Neutrophil (primary cell): Measurements from ENCODE around the gene CMTM1.
A peak's percentile ranks its signal among the peaks of the same experiment; 100 is the strongest.

Source experiments
- H3K27ac ChIP-seq: fragments of 200-600 bp; sonication (generic); 2 replicates; pipeline ENCODE4 v1.5.1; 2016; ENCODE audit warnings: mild to moderate bottlenecking, moderate library complexity
- H3K27me3 ChIP-seq: fragments of 200-600 bp; sonication (generic); 2 replicates; pipeline ENCODE4 v1.6.0; 2016; ENCODE audit warnings: mild to moderate bottlenecking
- H3K36me3 ChIP-seq: fragments of 200-600 bp; sonication (generic); 2 replicates; pipeline ENCODE4 v1.5.1; 2017
- H3K4me1 ChIP-seq, 2 experiments: fragments of 200-600 bp in 1 of 2; sonication (generic) in 1 of 2; 1 replicate in 1 of 2; 2 replicates in 1 of 2; pipeline versions ENCODE4 v1.5.1 to v1.6.1; 2013 to 2016; ENCODE audit warnings: low read depth in 1 of 2, low read length in 1 of 2, mild to moderate bottlenecking in 1 of 2, moderate library complexity in 1 of 2; ENCODE audit not compliant: control insufficient read depth in 1 of 2, insufficient read depth in 1 of 2
- H3K4me3 ChIP-seq, 2 experiments: fragments of 200-600 bp in 1 of 2; sonication (generic) in 1 of 2; 1 replicate in 1 of 2; 2 replicates in 1 of 2; pipeline ENCODE4 v1.5.1; 2013 to 2016; ENCODE audit warnings: low read depth in 1 of 2, low read length in 1 of 2, mild to moderate bottlenecking in 1 of 2, moderate library complexity in 1 of 2
- H3K9me3 ChIP-seq: fragments of 200-600 bp; sonication (generic); 2 replicates; pipeline ENCODE4 v1.5.1; 2016
- CTCF ChIP-seq: fragments of 200-600 bp; sonication (generic); IDR thresholded peaks from 2 replicates; pipeline ENCODE4 v1.5.1; 2016; ENCODE audit warnings: antibody characterized with exemption

The CMTM1 gene

DNA sequence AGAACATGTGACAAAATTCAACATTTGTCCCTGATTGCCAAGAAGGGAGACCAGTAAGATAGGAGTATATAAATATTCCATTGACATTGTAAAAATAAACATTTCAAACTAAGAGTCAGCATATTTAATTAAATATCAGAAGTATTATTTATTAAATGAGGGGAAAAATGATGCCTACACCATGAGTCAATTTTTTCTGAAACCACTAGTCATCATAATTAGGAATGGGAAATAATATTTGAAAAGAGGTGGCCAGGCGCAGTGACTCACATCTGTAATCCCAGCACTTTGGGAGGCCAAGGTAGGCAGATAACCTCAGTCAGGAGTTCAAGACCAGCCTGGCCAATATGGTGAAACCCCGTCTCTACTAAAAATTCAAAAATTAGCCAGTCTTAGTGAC lies 2.1 kb downstream of the CMTM1 start:
- H3K27ac ChIP-seq, result peak overlapping the region; percentile 28
- no peak overlapping the region for H3K4me3 ChIP-seq
- peaks cover 0 to 11% of the 10 kb centered on the region in 2 experiments for H3K4me1 ChIP-seq
- no peaks in the 10 kb centered on the region for H3K27me3 ChIP-seq
- H3K36me3 ChIP-seq, result peaks cover 83% of the 10 kb centered on the region
- H3K9me3 ChIP-seq, result no peaks in the 10 kb centered on the region
- TF ChIP-seq CTCF, result no peak

GRCh38 chr16:66569131-66569530 lies 2.9 kb downstream of the CMTM1 start:
- peaks cover 75% of the 10 kb centered on the region for H3K36me3 ChIP-seq
- H3K4me3 ChIP-seq, result no peak overlapping the region
- peak overlapping the region; percentile 34 for H3K27ac ChIP-seq
- no peaks in the 10 kb centered on the region for H3K27me3 ChIP-seq
- peaks cover 0 to 5% of the 10 kb centered on the region in 2 experiments for H3K4me1 ChIP-seq
- no peaks in the 10 kb centered on the region for H3K9me3 ChIP-seq
- no peak for TF ChIP-seq CTCF

GRCh38 chr16:66569827-66570405 lies 3.7 kb downstream of the CMTM1 start:
- H3K27ac ChIP-seq, result peak overlapping the region; percentile 54
- no peaks in the 10 kb centered on the region for H3K27me3 ChIP-seq
- H3K4me1 ChIP-seq, result peaks cover 0 to 4% of the 10 kb centered on the region in 2 experiments
- no peak for TF ChIP-seq CTCF
- H3K4me3 ChIP-seq, result no peak overlapping the region
- peaks cover 69% of the 10 kb centered on the region for H3K36me3 ChIP-seq
- no peaks in the 10 kb centered on the region for H3K9me3 ChIP-seq

GRCh38 chr16:66572356-66572755 lies 6.1 kb downstream of the CMTM1 start:
- H3K27ac ChIP-seq, result peak overlapping the region; percentile 54
- peaks cover 8% of the 10 kb centered on the region for H3K27me3 ChIP-seq
- no peak for TF ChIP-seq CTCF
- H3K4me1 ChIP-seq, result peaks cover 0 to 4% of the 10 kb centered on the region in 2 experiments
- peaks cover 47% of the 10 kb centered on the region for H3K36me3 ChIP-seq
- H3K4me3 ChIP-seq, result no peak overlapping the region
- H3K9me3 ChIP-seq, result no peaks in the 10 kb centered on the region

- Histone ChIP-seq H3K4me1 (peaks cover 6 to 12% of the 10 kb centered on the region in 2 experiments), H3K27me3 (peaks cover 25% of the 10 kb centered on the region), H3K27ac (no peak overlapping the region), H3K36me3 (peaks cover 34% of the 10 kb centered on the region), H3K4me3 (no peak overlapping the region), H3K9me3 (no peaks in the 10 kb centered on the region)
- TF ChIP-seq CTCF, result no peak
Measured at GRCh38 chr16:66574081-66574480, 7.8 kb downstream of the CMTM1 start.

GRCh38 chr16:66574531-66574930 lies 8.3 kb downstream of the CMTM1 start:
- Histone ChIP-seq H3K4me1 (peaks cover 10 to 16% of the 10 kb centered on the region in 2 experiments), H3K27ac (no peak overlapping the region), H3K9me3 (no peaks in the 10 kb centered on the region), H3K4me3 (no peak overlapping the region), H3K27me3 (peaks cover 30% of the 10 kb centered on the region), H3K36me3 (peaks cover 32% of the 10 kb centered on the region)
- no peak for TF ChIP-seq CTCF
